NOMO-1 treated with dmso at 0.1 percent for 144 hours (cell line): ENCODE data around the gene RNF207.

ENCODE experiments used
- DNase-seq: peaks from one replicate; lab custom pipeline; 2025; ENCODE audit not compliant: unreplicated experiment; lab: John Stamatoyannopoulos, UW

RNF207 gene

GRCh38 chr1:6174621-6175410 is 31.1 kb upstream of the RNF207 start:
- DNase-seq, result no peak

DNA sequence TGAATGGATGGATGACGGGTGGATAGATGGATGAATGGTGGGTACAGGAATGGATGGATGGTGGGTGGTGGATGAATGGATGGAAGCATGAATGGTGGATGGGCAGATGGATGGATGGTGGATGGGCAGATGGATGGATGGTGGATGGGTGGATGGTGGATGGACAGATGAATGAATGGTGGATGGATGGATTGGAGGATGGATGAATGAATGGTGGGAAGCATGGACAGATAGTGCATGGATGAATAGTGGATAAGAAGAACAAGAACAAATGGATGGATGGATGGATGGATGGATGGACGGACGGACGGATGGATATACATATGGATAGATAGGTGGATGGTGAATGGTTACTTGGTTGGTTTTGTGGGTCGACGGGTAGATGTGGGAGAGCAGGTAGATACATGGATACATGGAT is 30.5 kb upstream of the RNF207 start:
- DNase-seq, result no peak

DNA sequence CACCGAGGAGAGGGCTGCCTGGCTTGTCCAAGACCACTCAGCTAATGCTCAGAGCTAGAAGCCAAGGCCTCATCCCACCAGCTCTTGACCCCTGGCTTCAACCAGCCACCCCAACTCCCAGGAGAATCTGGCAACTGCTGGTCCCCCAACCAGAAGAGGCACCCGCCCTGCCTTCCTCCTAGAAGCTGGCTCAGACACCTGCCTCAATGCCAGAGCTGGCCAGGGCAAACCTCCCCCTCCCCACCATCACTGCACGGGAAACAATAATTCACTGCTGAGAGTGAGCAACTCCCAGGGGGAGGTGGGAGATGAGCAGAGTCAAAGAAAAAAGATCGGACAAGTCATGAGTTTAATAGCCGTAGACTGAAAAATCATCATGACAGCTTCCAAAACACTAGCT is 29.1 kb upstream of the RNF207 start:
- no peak for DNase-seq

- DNase-seq, result no peak
Observed at GRCh38 chr1:6177681-6178380, 28.1 kb upstream of the RNF207 start.

- DNase-seq, result no peak
Observed at GRCh38 chr1:6178751-6179563, 27.0 kb upstream of the RNF207 start.

- DNase-seq, result no peak
Observed at GRCh38 chr1:6179564-6180175, 26.2 kb upstream of the RNF207 start.

DNA sequence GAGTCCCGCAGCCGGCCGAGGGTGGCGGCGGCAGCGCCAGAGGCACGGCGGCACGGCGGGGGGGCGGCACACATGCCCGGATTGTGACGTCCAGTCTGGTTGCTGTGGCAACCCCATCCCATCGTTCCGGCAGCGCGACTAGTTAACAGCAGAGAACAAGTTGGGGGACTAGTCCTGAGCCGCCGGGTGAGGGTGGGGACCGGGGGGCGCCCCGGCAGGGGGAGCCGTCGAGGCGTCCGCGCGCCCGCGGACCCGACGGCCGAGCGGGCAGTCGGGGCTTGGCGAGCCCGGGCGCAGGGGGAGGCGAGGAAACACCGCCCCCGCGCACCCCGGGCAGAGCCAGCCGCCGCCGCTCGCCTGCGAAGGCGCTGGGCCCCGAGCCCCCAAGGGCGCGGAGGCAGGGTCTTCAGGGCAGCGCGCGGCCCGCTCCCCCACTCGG is 25.6 kb upstream of the RNF207 start, which contains the start of gene CHD5:
Gene CHD5 (minus strand): TSS at position 54 of the 439 bp plus-strand sequence. CDS start 298 bp downstream, outside the sequence.
- DNase-seq, result no peak

GRCh38 chr1:6180707-6181311 is 25.1 kb upstream of the RNF207 start:
- DNase-seq, result no peak

DNA sequence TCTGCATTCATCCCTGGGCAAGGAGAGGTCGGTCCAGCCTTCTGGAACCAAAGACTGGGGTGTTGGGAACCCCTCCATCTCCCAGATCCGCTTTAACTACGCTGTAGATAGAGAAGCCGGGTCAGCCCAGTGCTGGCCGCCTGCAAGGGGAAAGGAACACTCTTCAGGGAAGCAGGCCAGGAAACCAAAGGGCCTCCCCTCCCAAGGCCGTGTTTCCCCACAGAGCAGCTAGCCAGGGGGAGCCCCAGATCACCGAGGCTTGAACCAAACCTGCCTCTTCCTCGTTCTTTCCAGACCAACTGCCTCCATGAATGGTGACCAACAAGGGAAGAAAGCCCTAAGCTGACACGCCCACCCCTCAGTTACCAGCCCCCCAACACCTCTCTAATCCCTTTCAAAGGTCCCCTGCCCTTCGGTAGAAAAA is 24.6 kb upstream of the RNF207 start:
- no peak for DNase-seq

DNA sequence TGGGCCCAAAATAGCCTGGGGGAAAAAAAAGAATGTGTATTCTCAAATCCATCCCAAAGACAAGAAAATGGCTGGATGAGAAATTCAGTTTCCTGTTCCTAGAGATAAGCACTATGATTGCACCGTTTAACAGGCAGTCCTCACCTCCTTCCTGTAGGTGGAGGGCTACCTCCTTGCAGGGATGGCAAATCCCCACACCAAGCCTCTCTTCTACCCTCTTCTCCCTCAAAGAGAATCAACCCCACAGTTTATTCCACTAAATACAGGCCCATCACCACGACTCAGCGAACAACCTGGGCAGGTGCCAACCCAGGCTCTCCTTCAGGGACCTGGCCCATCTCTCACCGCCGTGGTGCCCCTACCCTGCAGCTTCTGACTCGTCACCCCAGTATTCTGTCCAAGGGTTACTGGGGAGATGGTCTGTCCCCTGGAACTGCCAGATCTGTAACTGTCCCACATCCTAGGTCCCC is 22.4 kb upstream of the RNF207 start:
- DNase-seq, result no peak

DNA sequence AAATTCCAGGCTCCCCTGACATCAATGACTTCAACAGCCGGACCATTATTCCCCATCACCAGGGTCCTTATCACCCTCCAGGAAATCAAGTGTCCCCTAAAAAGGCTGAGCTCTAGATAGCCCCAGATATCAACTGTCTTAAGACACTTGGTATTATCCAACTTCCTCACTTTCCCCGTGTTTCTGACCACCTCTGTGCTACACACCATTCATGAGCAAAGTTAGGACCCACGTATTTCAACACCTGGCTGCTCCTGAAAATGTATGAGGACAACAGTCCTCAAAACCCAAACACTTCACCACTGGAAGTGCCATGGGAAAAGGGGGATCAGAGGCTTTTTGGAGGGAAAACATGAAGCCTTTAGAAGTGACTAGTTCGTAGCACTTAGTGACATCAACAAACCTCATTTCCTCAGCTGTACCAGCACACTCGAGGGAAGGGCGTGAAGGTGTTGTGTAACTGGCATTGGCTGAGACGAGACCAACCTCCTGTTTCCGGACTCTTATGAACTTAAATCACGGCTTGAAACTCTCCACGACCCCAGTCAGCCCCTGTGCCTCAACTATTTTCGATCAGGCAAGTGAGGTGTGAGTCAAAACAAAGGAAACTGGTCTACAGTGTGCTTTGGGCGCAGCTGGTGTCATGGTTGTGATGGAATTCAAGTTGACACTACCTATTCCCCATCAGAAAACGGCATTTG is 21.7 kb upstream of the RNF207 start:
- DNase-seq, result no peak

DNA sequence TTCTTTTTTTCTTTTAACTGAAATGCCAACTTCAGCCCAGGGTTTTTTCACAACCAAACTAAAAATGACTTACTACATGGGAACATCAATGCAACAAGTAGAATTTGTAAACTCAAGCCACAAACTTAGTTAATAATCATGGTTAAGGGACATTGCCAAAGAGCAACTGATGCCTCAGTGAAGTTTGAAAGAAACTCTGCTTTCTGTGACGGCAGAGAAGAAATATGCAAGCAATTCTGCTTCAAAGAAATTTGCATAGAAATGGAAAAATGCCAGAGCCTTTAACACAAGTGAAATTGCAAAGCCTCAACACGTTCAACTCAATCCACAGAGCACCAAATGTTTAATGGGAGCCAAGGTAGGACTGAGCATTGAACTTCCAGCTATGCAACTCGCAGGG is 20.8 kb upstream of the RNF207 start:
- no peak for DNase-seq

DNA sequence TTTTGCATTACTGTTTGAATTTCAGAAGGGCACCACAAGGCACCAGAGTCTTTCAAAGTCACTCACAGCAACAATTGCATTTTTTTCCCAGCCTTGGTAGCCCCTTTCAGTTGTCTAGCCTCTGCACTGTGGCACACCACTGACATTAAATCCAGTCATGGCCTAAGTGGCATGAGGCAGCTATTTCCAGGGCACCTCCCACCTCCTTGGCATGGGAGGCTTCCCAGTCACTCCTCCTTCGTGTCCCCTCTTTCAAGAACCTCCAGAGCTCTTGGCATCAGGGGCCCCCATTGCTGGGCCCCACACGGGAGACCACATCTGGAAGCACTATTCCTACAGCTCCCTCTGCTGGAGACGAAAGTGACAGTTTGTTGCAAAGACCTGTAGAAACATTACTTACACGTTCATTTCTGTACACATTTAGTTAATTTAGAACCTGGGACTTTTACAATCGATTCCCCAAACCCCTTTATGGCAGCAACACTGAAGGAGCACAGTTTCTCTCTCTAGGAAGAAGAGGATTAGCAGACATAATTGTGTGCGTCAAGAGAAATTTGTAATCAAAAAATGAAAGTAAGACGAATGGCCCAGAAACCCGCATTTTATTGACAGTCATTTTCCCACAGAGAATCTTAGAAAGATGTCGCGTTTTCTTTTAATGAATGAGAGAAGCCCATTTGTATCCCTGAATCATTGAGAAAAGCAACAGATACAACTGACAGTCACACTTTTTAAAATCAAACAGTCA is 20.1 kb upstream of the RNF207 start:
- no peak for DNase-seq

DNA sequence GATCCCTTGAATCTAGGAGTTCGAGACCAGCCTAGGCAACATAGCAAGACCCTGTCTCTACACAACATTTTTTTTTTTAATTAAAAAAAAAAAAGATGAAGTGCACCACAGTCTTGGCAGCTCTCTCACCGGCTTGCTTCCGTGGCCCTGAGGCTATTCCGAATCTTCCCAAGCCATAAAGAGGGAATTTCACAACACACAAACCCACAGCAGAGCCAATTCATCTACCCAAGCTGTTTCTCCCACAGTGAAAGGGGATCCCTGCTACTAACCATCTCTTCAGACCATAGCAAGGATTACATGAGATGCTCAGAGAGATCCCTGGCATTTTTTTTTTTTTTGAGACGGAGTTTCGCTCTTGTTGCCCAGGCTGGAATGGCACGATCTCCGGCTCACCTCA is 17.5 kb upstream of the RNF207 start:
- DNase-seq, result no peak

- no peak for DNase-seq
Observed at GRCh38 chr1:6191968-6192367, 14.0 kb upstream of the RNF207 start.

GRCh38 chr1:6197746-6198427 is 8.0 kb upstream of the RNF207 start:
- no peak for DNase-seq

GRCh38 chr1:6198646-6199297 is 7.1 kb upstream of the RNF207 start:
- DNase-seq, result no peak
